ENCODE results near the gene PRKG1.
"Not testable (repeated sequence)": the region's sequence is repeated elsewhere in the genome, so short reads cannot be mapped to it uniquely, and the experiment has no call there.

The PRKG1 gene

DNA sequence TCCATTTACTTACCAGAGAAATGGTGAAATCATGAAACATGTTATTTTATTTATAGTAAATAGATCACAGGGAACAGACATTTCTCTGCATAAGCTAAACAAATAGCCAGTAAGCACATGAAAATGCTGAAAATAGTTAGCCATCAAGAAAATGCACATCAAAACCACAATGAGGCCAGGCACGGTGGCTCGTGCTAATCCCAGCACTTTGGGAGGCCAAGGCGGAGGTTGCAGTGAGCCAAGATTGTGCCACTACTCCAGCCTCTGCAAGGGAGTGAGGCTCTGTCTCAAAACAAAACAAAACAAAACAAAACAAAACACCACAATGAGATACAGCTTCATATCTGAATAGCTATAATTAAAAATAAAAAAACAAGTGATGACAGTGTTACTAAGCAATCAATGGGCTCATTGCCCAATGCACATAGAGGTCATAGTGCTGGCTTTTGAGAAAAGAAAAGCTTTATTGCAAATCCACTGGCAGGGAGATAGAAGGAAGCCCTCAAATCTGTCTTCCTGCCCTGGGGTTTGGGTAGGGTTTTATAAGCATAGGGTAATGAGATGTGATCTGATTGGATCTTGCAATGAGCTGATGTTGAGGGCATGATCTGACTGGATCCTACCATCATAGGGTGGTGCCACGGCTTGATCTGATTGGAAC is 608.9 kb downstream of the PRKG1 start:
- no peak for DNase-seq

- no peak for DNase-seq
Measured at GRCh38 chr10:51685768-51686167, 611.5 kb downstream of the PRKG1 start.

DNA sequence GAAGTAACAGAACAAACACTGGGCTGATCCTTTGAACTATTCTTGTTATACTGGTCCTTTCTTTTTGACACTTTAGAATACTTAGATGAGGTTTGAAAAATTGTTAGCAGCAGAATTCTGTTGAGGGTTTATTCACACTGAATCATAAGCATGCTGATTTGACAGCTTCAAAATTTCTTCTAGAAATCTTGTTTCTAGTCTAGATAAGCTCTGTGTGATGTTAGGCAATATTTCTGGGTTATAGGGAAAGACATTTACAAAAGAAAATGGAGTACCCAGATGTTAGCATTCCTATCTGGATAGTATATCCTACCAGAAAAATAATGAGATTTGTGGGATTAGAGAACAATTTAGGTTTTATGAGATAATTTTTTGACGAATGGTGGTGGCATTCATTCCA is 613.0 kb downstream of the PRKG1 start:
- DNase-seq, result no peak

GRCh38 chr10:51688826-51689225 is 614.5 kb downstream of the PRKG1 start:
- DNase-seq, result not testable (repeated sequence)

GRCh38 chr10:51689536-51689935 is 615.2 kb downstream of the PRKG1 start:
- no peak for DNase-seq

GRCh38 chr10:51691135-51691534 is 616.8 kb downstream of the PRKG1 start:
- DNase-seq, result no peak

- no peak for DNase-seq
Measured at GRCh38 chr10:51694086-51694768, 619.9 kb downstream of the PRKG1 start.

- DNase-seq, result no peak
Measured at GRCh38 chr10:51696251-51696650, 622.0 kb downstream of the PRKG1 start.

GRCh38 chr10:51698473-51699063 is 624.3 kb downstream of the PRKG1 start:
- no peak for DNase-seq

DNA sequence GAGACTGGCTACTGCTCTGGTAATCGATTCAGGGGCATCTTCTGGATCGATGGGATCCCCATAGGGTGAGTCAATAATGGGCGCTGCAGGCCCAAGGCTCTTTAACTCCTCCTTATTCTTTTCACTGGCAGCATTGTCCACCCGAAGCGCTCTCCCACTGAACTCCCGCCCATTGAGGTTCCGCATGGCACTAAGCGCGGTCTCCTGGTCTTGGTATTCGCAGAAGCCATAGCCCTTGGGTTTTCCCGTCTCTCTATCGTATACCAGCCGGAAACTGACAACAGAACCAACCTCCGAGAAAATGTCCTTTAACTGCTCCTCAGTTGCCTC is 624.8 kb downstream of the PRKG1 start:
- DNase-seq, result no peak

GRCh38 chr10:51699475-51700227 is 625.4 kb downstream of the PRKG1 start, which contains the start of gene CSTF2T:
Gene CSTF2T (minus strand): TSS chr10:51699595. CDS start chr10:51699549, 46 bp downstream.
- DNase-seq, result peak; percentile 98

DNA sequence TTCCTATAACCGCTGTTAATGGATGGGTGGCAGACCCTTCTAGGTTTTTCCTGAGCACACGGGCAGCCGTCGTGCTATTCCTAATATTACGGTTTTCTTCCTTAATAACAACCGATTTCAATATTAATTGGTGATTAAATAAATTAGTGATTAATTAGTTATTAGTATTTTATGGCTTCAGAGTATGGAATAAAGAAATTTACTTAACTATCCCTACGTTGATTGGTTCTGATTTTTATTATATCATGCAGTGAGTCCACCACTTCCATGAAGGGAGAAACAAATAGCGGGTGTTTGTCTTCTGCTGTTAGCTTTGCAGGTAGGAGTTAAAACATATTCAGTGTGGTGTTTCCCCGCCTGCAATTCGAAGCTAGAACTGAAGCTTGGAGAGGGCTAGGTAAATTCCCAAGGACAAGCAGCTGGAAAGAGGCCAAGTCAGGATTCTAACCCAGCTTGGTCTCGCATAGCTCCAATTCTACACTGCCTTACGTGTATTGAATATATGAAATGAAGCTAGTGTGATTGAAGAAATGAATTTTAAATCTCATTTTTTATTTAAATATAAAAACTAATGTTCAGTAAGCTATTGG is 626.0 kb downstream of the PRKG1 start:
- DNase-seq, result peak; percentile 14

- no peak for DNase-seq
Measured at GRCh38 chr10:51705774-51706173, 631.5 kb downstream of the PRKG1 start.

GRCh38 chr10:51706225-51706624 is 631.9 kb downstream of the PRKG1 start:
- DNase-seq, result no peak

DNA sequence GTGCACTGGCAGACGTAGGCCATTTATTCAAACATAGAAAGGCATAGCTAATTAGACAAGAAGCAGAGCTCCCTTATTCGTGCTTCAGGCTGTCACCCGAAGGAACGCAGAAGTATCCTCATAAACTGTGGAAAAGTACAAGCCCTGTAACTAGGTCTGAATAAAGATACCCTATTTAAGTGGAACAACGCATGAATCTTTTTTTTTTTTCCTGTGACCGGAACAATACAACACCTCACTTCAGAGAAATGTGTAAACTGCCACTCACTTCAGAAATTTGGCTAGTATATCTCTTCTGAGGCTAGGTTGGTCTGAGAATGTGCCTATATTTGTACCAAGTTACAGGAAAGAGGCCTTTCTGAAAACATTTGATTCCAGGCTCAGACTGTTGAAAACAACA is 633.1 kb downstream of the PRKG1 start:
- DNase-seq, result no peak

DNA sequence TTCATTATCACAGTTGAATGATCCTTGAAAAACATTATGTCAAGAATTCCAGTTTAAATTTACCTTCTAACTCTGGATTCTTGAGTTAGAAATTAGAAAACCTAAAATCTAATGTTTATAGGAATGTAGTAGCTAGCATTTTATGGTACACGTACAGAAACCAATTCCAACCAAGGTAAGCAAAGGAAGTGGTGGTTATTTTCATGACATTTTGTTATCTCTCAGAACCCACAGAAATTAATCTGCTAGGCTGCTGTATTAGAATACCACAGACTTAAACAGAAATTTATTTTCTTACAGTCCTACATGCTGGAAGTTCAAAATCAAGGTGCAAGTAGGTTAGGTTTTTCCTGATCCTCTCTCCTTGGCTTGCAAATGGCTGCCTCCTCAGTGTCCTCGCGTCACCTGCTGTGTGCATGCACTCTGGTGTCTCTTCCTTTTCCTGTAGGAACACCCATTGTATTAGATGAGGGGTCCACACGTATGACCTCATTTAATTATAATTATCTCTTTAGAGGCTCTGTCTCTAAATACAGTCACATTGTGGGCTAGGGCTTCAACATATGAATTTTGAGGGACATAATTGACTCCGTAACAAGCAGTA is 633.6 kb downstream of the PRKG1 start:
- DNase-seq, result no peak

- no peak for DNase-seq
Measured at GRCh38 chr10:51708609-51709008, 634.3 kb downstream of the PRKG1 start.

GRCh38 chr10:51709324-51709972 is 635.2 kb downstream of the PRKG1 start:
- no peak for DNase-seq

DNA sequence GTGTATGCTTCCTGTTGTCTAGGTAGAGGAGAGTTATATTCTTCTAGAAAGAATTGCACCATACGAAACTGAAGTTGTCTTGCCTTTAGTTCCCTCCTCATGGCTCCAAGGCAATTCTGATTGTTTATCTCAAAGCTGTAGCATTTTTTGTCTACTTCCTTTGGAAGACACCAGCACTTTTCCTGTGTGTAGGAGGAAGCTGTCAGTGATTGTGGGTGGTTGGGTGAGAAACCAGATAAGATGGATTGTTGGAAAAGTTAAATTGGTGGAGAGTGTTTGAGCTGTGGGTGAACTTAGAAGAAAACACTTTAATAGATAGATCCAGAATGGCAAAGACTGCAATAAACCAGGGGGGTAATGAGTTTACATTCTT is 637.2 kb downstream of the PRKG1 start:
- no peak for DNase-seq

DNA sequence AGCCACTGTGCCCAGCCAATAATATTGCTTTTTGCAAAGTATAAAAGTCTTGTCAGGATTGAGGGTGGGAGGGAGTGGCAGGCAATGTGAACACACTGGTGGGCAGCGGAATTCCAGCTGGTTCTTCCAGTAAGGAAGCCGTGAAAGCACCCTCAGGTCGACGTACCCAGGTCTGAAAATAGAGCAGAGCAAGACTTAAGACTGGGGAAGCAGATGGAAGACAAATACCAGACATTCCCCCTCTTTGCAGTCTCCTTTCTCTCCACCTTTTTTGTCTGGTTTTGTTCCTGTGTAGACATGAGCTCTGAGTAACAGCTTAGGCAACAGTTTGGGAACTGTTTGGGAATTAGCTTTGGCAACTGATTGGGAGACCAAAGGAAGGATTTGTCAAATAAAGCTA is 642.7 kb downstream of the PRKG1 start:
- no peak for DNase-seq

GRCh38 chr10:51718804-51719291 is 644.6 kb downstream of the PRKG1 start:
- DNase-seq, result peak; percentile 22

DNA sequence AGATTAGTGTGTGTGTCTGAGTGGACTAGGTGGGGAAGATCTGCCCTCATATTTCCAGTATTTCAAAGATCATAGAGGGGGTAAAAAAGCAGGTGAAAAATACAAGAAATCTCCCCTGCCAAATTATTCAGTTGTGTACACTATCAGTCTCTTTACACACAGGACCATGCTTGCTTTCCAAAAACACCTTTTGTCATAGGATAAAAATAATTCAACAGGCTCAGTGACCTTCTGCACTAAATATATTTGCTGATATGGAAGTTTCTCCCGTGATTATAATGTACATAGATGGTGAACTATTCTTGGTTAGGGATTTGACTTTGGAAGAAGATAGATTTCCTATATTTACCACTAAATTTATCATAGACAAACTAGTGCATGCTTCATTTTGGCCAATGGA is 649.8 kb downstream of the PRKG1 start:
- no peak for DNase-seq
